Endothelial cell of umbilical vein (primary cell): ENCODE data around the gene CALHM1. TPM values are rescaled to one million over a fixed set of nuclear protein-coding genes. Genes with fewer than 3 reads are reported as not detected.

Experiments
- BruUV-seq: library from RNA; stranded (reverse); fragments of 400-500 nt; replicated peaks from 2 replicates; lab custom pipeline; 2021; lab: Mats Ljungman, UMichigan
- CTCF ChIA-PET: fragments of 300-600, 350-600 bp; sonication (Branson Sonifier 250); formaldehyde crosslinking; loops from one replicate; lab custom pipeline; 2021; ENCODE audit warnings: antibody characterized with exemption, inconsistent platforms; lab: Charles Lee
- POLR2A ChIA-PET: fragments of 300-600, 350-600 bp; sonication (Branson Sonifier 250); formaldehyde crosslinking; loops from one replicate; lab custom pipeline; 2021; ENCODE audit warnings: antibody characterized with exemption, inconsistent platforms; lab: Charles Lee
- DNase-seq: peaks from one replicate; pipeline ENCODE4 v3.0.0-alpha.2; 2011; ENCODE audit warnings: low read depth, low spot score
- FAIRE-seq: peaks from 2 replicates; lab custom pipeline; 2011; peaks lifted over from hg19 to GRCh38; lab: Jason Lieb, UNC
- H2AFZ ChIP-seq: 2 replicates; pipeline ENCODE4 v1.6.0; 2012; ENCODE audit warnings: low read depth, low read length, control low read depth, inconsistent platforms
- H3K27ac ChIP-seq: 2 replicates; pipeline ENCODE4 v1.5.1; 2011; ENCODE audit warnings: low read depth, mild to moderate bottlenecking, control low read depth, low read length, moderate library complexity; ENCODE audit not compliant: insufficient read depth
- H3K27me3 ChIP-seq, 2 experiments: 2 replicates each; pipeline versions ENCODE4 v1.6.0 to v1.6.1; 2011; ENCODE audit warnings: low read length in 2 of 2, mixed read lengths in 1 of 2; ENCODE audit not compliant: control insufficient read depth in 2 of 2, insufficient read depth in 2 of 2
- H3K36me3 ChIP-seq, 2 experiments: 2 replicates in 1 of 2; 3 replicates in 1 of 2; pipeline ENCODE4 v1.5.1; 2011; ENCODE audit warnings: low read length in 2 of 2, mild to moderate bottlenecking in 1 of 2, moderate library complexity in 1 of 2; ENCODE audit not compliant: control insufficient read depth in 2 of 2, insufficient read depth in 2 of 2; ENCODE audit errors: extremely low read depth in 1 of 2
- H3K4me1 ChIP-seq: 3 replicates; pipeline ENCODE4 v1.5.1; 2011; ENCODE audit warnings: mild to moderate bottlenecking, low read length; ENCODE audit not compliant: control insufficient read depth, insufficient read depth; ENCODE audit errors: extremely low read depth
- H3K4me2 ChIP-seq: 2 replicates; pipeline ENCODE4 v1.6.1; 2011; ENCODE audit warnings: low read length, control low read depth, mixed read lengths; ENCODE audit not compliant: insufficient read depth
- H3K4me3 ChIP-seq, 3 experiments: fragments of 200-600 bp in 1 of 3; sonication (generic), shearing (Covaris generic) in 1 of 3; replicated peaks in 1 of 3; 2 replicates each; pipeline ENCODE4 v1.5.1; 2011 to 2016; ENCODE audit warnings: control low read depth in 3 of 3, low read length in 3 of 3, mild to moderate bottlenecking in 2 of 3, inconsistent platforms in 1 of 3, low read depth in 1 of 3, moderate library complexity in 1 of 3; ENCODE audit not compliant: insufficient read depth in 1 of 3
- H3K79me2 ChIP-seq: 2 replicates; pipeline ENCODE4 v1.6.0; 2012; ENCODE audit warnings: low read length, inconsistent platforms; ENCODE audit not compliant: control insufficient read depth, insufficient read depth
- H3K9ac ChIP-seq: replicated peaks from 2 replicates; pipeline ENCODE3; 2011; ENCODE audit warnings: low read length, control low read depth; ENCODE audit not compliant: insufficient read depth; ENCODE audit errors: extremely low read depth
- H3K9me1 ChIP-seq: replicated peaks from 3 replicates; pipeline ENCODE4 v1.6.0; 2011; ENCODE audit warnings: mild to moderate bottlenecking, low read length; ENCODE audit not compliant: control insufficient read depth, insufficient read depth; ENCODE audit errors: extremely low read depth
- H3K9me3 ChIP-seq: replicated peaks from 2 replicates; pipeline ENCODE4 v1.5.1; 2012; ENCODE audit warnings: low read length, inconsistent platforms; ENCODE audit not compliant: control insufficient read depth, insufficient read depth
- H4K20me1 ChIP-seq: replicated peaks from 2 replicates; pipeline ENCODE3; 2011; ENCODE audit warnings: mild to moderate bottlenecking, low read length; ENCODE audit not compliant: control insufficient read depth, insufficient read depth; ENCODE audit errors: extremely low read depth
- CTCF ChIP-seq, 2 donors: IDR thresholded peaks; 1 replicate in 1 of 2; 2 replicates in 1 of 2; pipeline ENCODE4 v1.5.1; 2011; ENCODE audit warnings: low read length in 2 of 2, mild to moderate bottlenecking in 2 of 2, moderate library complexity in 2 of 2, control low read depth in 1 of 2, inconsistent platforms in 1 of 2, low read depth in 1 of 2; ENCODE audit not compliant: insufficient read depth in 1 of 2; ENCODE audit errors: extremely low read depth in 1 of 2
- EZH2 ChIP-seq: IDR thresholded peaks from 2 replicates; pipeline ENCODE4 v1.6.1; 2012; ENCODE audit warnings: borderline replicate concordance, low read depth, mild to moderate bottlenecking, moderate library complexity, low read length, inconsistent platforms; ENCODE audit not compliant: severe bottlenecking
- FOS ChIP-seq: IDR thresholded peaks from 2 replicates; pipeline ENCODE4 v1.6.1; 2011; ENCODE audit warnings: mild to moderate bottlenecking, low read length, moderate library complexity, borderline replicate concordance; ENCODE audit not compliant: insufficient read depth
- GATA2 ChIP-seq: IDR thresholded peaks from 2 replicates; pipeline ENCODE4 v1.7.0; 2011; ENCODE audit warnings: low read depth, mild to moderate bottlenecking, moderate library complexity, mixed read lengths, low read length; ENCODE audit not compliant: insufficient read length, insufficient read depth
- JUN ChIP-seq: IDR thresholded peaks from 2 replicates; pipeline ENCODE4 v1.6.1; 2011; ENCODE audit warnings: borderline replicate concordance, low read depth; ENCODE audit not compliant: insufficient read length, insufficient read depth
- MYC ChIP-seq: IDR thresholded peaks from one replicate; pipeline ENCODE4 v1.6.1; 2011; ENCODE audit warnings: mild to moderate bottlenecking, low read depth, low read length
- POLR2A ChIP-seq: IDR thresholded peaks from 2 replicates; pipeline ENCODE4 v1.6.1; 2012; ENCODE audit warnings: low read depth, mild to moderate bottlenecking, control low read depth, low read length
- POLR2AphosphoS5 ChIP-seq: IDR thresholded peaks from 2 replicates; pipeline ENCODE4 v1.6.1; 2012; ENCODE audit warnings: low read depth, mild to moderate bottlenecking, control low read depth, low read length, moderate library complexity; ENCODE audit not compliant: insufficient read depth
- dilution Hi-C: fragments of 300-500 bp; cut with MboI; formaldehyde crosslinking; loops from one replicate; pipeline ENCODE4 v1.15.0; 2019; ENCODE audit warnings: low sequenced_read_pairs; ENCODE audit not compliant: extremely low pct_ligation_motif_present
- intact Hi-C: fragments of 100-400 bp; cut with micrococcal nuclease; formaldehyde crosslinking; loops from one replicate; pipeline ENCODE4 v1.10.0; 2022
- polyA plus RNA-seq, 4 experiments: library from polyadenylated mRNA; depleted of rRNA in 3 of 4; stranded (reverse) in 3 of 4; unstranded in 1 of 4; fragments of >200 nt; gene quantifications; 2 replicates each; pipeline versions ENCODE4 v1.2.1 to v1.2.3, GENCODE V29; 2011 to 2012; ENCODE audit warnings: missing spikeins in 1 of 4
- total RNA-seq: library from RNA; stranded (reverse); gene quantifications from 2 replicates; pipeline ENCODE4 v1.2.3, GENCODE V29; 2021
- TF ChIP-seq, protein P1 (sequence below): IDR thresholded peaks from 2 replicates; pipeline ENCODE4 v1.6.1; 2011; ENCODE audit not compliant: insufficient read depth, insufficient read length

Gene CALHM1
- total and polyA plus RNA-seq, 2 donors (not counting 3 experiments of a cell fraction or from before 2014, with no cell fraction given) = not detected

GRCh38 chr10:103465411-103466179 is 6.9 kb upstream of the CALHM1 start:
- BruUV-seq = no TSS peak
- TF ChIP-seq POLR2AphosphoS5 (no peak), GATA2 (no peak), JUN (no peak), EZH2 (no peak), POLR2A (no peak), FOS (no peak), MYC (no peak), CTCF (IDR thresholded peaks at IDR 0.05; ENCODE audit: extremely low read depth in 1 of 2, insufficient read depth in 1 of 2, low read depth in 1 of 2, low read length in 2 of 2) (no peak)
- TF ChIP-seq, protein P1, sequence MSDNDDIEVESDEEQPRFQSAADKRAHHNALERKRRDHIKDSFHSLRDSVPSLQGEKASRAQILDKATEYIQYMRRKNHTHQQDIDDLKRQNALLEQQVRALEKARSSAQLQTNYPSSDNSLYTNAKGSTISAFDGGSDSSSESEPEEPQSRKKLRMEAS = no peak

More at GRCh38 chr10:103465411-103466179, 6.9 kb upstream of the CALHM1 start:
- intact Hi-C loops = no loop called here
- FAIRE-seq = no peak
- no peak for DNase-seq
- Histone ChIP-seq H4K20me1 (no peaks in the 10 kb centered on the region), H3K4me1 (no peaks in the 10 kb centered on the region), H3K9me1 (no peaks in the 10 kb centered on the region), H3K4me3 (no peak overlapping the region), H3K27ac (no peak overlapping the region), H3K79me2 (no peaks in the 10 kb centered on the region), H3K27me3 (peaks cover 1 to 6% of the 10 kb centered on the region in 2 experiments), H3K9me3 (no peaks in the 10 kb centered on the region), H3K36me3 (no peaks in the 10 kb centered on the region), H2AFZ (no peak overlapping the region), H3K9ac (no peak overlapping the region), H3K4me2 (no peak overlapping the region)
- ChIA-PET POLR2A (no interaction called here), CTCF (interaction anchor here (0.9 kb wide), 1 partner anchor 77 kb away, joined by 3 read pairs; no protein-coding TSS in a partner anchor)
- dilution Hi-C loops = no loop called here
